Measurements from ENCODE around the gene UBE3B.

UBE3B gene

DNA sequence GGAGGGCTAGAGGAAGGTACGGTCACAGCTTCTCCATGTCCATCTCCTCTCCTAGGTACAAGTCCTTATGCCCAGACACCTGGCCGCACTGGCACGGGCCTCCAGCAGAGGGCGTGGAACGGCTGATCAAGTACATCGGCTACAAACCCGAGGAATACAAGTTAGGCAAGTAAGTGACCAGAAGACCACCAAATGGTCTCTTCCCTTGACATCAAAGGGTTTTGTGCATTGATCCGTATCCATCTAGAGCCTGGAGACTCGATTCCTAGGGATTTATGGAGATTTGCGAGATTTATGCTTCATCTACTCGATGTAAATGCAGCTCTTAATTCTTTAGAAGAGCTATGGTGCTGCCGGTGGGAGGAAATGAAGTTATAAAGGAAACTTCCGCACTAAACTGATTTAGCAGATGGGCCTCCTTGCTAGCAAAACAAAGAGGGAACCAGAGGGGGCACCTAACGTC is 44.6 kb upstream of the UBE3B start:
- DNase-seq, result peak; percentile 90
- no peak overlapping the region for H3K9ac ChIP-seq (ENCODE audit: low read length)
- H2BK5ac ChIP-seq (ENCODE audit: low read length), result no peak overlapping the region
- no peak overlapping the region for H3K27ac ChIP-seq (ENCODE audit: low read depth, low read length)
- no peak overlapping the region for H3K23ac ChIP-seq (ENCODE audit: low read length)
- no peak overlapping the region for H2AK5ac ChIP-seq (ENCODE audit: low read length)
- H4K5ac ChIP-seq (ENCODE audit: low read length), result no peak overlapping the region
- H3K4me2 ChIP-seq (ENCODE audit: low read length), result no peak overlapping the region
- no CpG with 5 or more reads among the region's 14 CpGs for WGBS (ENCODE audit: extremely low coverage, insufficient coverage, low lambda C conversion rate)
- no peak overlapping the region for H3K56ac ChIP-seq (ENCODE audit: low read length)
- no peak overlapping the region for H2BK15ac ChIP-seq (replicated peaks; ENCODE audit: low read depth)
- H3K4me1 ChIP-seq (ENCODE audit: control insufficient read depth, low read depth, low read length), result peaks cover 6% of the 10 kb centered on the region
- no peak overlapping the region for H3K18ac ChIP-seq (ENCODE audit: low read length)
- H3K79me1 ChIP-seq (ENCODE audit: low read length), result no peaks in the 10 kb centered on the region
- H4K8ac ChIP-seq (ENCODE audit: low read depth, low read length), result no peak overlapping the region
- no peak overlapping the region for H2BK120ac ChIP-seq (ENCODE audit: low read depth, low read length)
- H3K4me3 ChIP-seq (ENCODE audit: low read length), result no peak overlapping the region
- H3K4ac ChIP-seq (ENCODE audit: low read depth, low read length), result no peak overlapping the region
- no peaks in the 10 kb centered on the region for H3K27me3 ChIP-seq (ENCODE audit: insufficient read depth, low read length, poor library complexity)
- H3K36me3 ChIP-seq (ENCODE audit: control insufficient read depth, insufficient read depth, low read length), result no peaks in the 10 kb centered on the region
- H3K79me2 ChIP-seq (ENCODE audit: control insufficient read depth, insufficient read depth, low read length), result no peaks in the 10 kb centered on the region

DNA sequence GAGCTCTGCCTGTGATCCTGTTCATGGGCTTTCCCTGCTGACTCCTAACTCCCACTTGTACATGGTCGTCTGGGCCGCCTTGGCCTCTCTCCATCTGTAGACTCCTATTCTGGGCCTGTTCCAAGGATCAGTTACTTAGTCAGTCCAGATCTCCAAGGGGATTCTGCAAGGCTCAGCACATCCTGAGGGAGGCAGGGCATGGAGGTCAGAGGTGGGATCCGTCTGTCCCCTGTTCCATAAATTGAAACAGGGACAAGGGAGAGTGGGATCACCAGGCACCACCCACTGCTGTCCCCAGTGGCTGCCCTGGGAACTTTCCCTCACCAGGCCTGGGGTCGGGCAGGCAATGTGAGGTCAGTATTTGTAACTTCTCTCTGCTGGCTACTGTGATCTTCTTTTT is 43.8 kb upstream of the UBE3B start:
- H3K4me1 ChIP-seq (ENCODE audit: control insufficient read depth, low read depth, low read length), result peaks cover 6% of the 10 kb centered on the region
- H3K79me1 ChIP-seq (ENCODE audit: low read length), result no peaks in the 10 kb centered on the region
- no peak overlapping the region for H2AK5ac ChIP-seq (ENCODE audit: low read length)
- peak; percentile 36 for DNase-seq
- H3K4me2 ChIP-seq (ENCODE audit: low read length), result no peak overlapping the region
- no CpG with 5 or more reads among the region's 4 CpGs for WGBS (ENCODE audit: extremely low coverage, insufficient coverage, low lambda C conversion rate)
- no peak overlapping the region for H2BK5ac ChIP-seq (ENCODE audit: low read length)
- no peak overlapping the region for H3K18ac ChIP-seq (ENCODE audit: low read length)
- H3K9ac ChIP-seq (ENCODE audit: low read length), result no peak overlapping the region
- no peak overlapping the region for H3K4me3 ChIP-seq (ENCODE audit: low read length)
- no peaks in the 10 kb centered on the region for H3K27me3 ChIP-seq (ENCODE audit: insufficient read depth, low read length, poor library complexity)
- no peaks in the 10 kb centered on the region for H3K36me3 ChIP-seq (ENCODE audit: control insufficient read depth, insufficient read depth, low read length)
- no peak overlapping the region for H3K4ac ChIP-seq (ENCODE audit: low read depth, low read length)
- H4K5ac ChIP-seq (ENCODE audit: low read length), result no peak overlapping the region
- H3K23ac ChIP-seq (ENCODE audit: low read length), result no peak overlapping the region
- H4K8ac ChIP-seq (ENCODE audit: low read depth, low read length), result no peak overlapping the region
- no peak overlapping the region for H2BK15ac ChIP-seq (replicated peaks; ENCODE audit: low read depth)
- no peak overlapping the region for H3K56ac ChIP-seq (ENCODE audit: low read length)
- H2BK120ac ChIP-seq (ENCODE audit: low read depth, low read length), result no peak overlapping the region
- H3K27ac ChIP-seq (ENCODE audit: low read depth, low read length), result no peak overlapping the region
- no peaks in the 10 kb centered on the region for H3K79me2 ChIP-seq (ENCODE audit: control insufficient read depth, insufficient read depth, low read length)

DNA sequence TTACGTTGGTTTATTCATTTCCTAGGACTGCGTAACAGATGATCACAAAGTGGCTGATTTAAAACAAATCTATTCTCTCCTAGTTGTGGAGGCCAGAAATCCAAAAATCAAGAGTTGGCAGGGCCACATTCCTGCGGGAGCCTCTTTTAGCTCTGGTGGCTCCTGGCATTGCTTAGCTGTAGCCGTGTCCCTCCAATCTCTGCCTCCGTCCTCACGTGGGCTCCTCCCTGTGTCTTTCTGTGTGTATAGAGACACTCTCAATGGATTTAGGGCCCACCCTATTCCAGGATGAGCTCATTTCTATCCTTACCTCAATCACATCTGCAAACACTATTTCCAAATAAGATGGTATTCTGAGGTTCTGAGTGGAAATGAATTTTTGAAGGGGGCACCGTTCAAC is 42.9 kb upstream of the UBE3B start:
- WGBS (ENCODE audit: extremely low coverage, insufficient coverage, low lambda C conversion rate), result no CpG with 5 or more reads among the region's 7 CpGs
- no peak overlapping the region for H3K4me2 ChIP-seq (ENCODE audit: low read length)
- no peak overlapping the region for H3K56ac ChIP-seq (ENCODE audit: low read length)

DNA sequence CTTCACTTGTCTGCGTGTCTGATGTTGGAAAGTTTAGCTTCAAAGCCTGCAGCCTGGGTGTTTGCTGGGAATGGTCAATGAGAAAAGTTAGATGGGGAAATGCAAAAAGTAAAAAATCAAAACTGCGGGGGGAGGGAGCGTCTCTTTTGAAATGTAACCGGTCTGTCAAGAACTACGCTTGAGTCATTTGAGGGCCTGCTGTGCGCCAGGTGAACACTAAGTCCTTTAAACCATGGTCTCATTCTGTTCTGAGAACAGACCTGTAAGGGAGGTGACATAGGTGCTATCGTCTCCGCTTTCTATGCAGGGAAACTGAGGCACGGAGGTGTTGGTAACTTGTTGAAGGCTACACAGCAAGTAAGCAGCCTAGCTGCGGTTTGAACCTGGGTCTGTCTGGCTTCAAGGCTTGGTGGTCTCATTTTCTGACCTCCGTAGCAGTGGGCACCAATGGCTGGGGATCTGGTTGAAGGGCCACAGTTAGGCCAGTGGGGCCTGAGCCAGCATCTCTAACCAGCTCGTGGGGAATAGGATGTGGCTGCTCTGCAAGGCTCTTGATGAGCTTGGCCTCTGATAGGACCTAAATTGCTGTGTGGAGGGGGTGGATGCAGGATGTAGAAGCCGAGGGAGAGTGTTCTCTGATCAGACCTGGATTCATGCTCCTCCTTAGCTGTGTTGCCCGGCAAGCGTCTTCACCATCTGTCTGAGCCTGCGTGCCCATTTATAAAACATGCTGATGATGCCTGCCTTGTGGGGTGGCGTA is 41.8 kb upstream of the UBE3B start:
- no peak overlapping the region for H2AK5ac ChIP-seq (ENCODE audit: low read length)
- no peak overlapping the region for H3K23ac ChIP-seq (ENCODE audit: low read length)
- no peak overlapping the region for H3K4me3 ChIP-seq (ENCODE audit: low read length)
- peak overlapping the region; percentile 16 for H3K9ac ChIP-seq (ENCODE audit: low read length)
- H3K36me3 ChIP-seq (ENCODE audit: control insufficient read depth, insufficient read depth, low read length), result no peaks in the 10 kb centered on the region
- H3K4ac ChIP-seq (ENCODE audit: low read depth, low read length), result no peak overlapping the region
- H3K4me2 ChIP-seq (ENCODE audit: low read length), result no peak overlapping the region
- H3K18ac ChIP-seq (ENCODE audit: low read length), result no peak overlapping the region
- no CpG with 5 or more reads among the region's 17 CpGs for WGBS (ENCODE audit: extremely low coverage, insufficient coverage, low lambda C conversion rate)
- H2BK15ac ChIP-seq (replicated peaks; ENCODE audit: low read depth), result no peak overlapping the region
- H3K79me1 ChIP-seq (ENCODE audit: low read length), result no peaks in the 10 kb centered on the region
- no peak overlapping the region for H2BK5ac ChIP-seq (ENCODE audit: low read length)
- peaks cover 6% of the 10 kb centered on the region for H3K4me1 ChIP-seq (ENCODE audit: control insufficient read depth, low read depth, low read length)
- DNase-seq, result peak; percentile 19
- peak overlapping the region; percentile 29 for H3K27ac ChIP-seq (ENCODE audit: low read depth, low read length)
- no peak overlapping the region for H4K8ac ChIP-seq (ENCODE audit: low read depth, low read length)
- H3K27me3 ChIP-seq (ENCODE audit: insufficient read depth, low read length, poor library complexity), result no peaks in the 10 kb centered on the region
- H3K56ac ChIP-seq (ENCODE audit: low read length), result peak overlapping the region; percentile 19
- no peak overlapping the region for H2BK120ac ChIP-seq (ENCODE audit: low read depth, low read length)
- no peak overlapping the region for H4K5ac ChIP-seq (ENCODE audit: low read length)
- no peaks in the 10 kb centered on the region for H3K79me2 ChIP-seq (ENCODE audit: control insufficient read depth, insufficient read depth, low read length)

More for the DNA sequence above, 42.9 kb upstream of the UBE3B start:
- H3K79me2 ChIP-seq (ENCODE audit: control insufficient read depth, insufficient read depth, low read length), result no peaks in the 10 kb centered on the region
- H3K4me3 ChIP-seq (ENCODE audit: low read length), result no peak overlapping the region
- no peak overlapping the region for H2BK120ac ChIP-seq (ENCODE audit: low read depth, low read length)
- H3K36me3 ChIP-seq (ENCODE audit: control insufficient read depth, insufficient read depth, low read length), result no peaks in the 10 kb centered on the region
- no peak overlapping the region for H2BK15ac ChIP-seq (replicated peaks; ENCODE audit: low read depth)
- H3K4me1 ChIP-seq (ENCODE audit: control insufficient read depth, low read depth, low read length), result peaks cover 6% of the 10 kb centered on the region
- no peak overlapping the region for H3K18ac ChIP-seq (ENCODE audit: low read length)
- H3K27me3 ChIP-seq (ENCODE audit: insufficient read depth, low read length, poor library complexity), result no peaks in the 10 kb centered on the region
- H3K9ac ChIP-seq (ENCODE audit: low read length), result no peak overlapping the region
- no peak overlapping the region for H3K23ac ChIP-seq (ENCODE audit: low read length)
- no peak overlapping the region for H2BK5ac ChIP-seq (ENCODE audit: low read length)
- no peak overlapping the region for H4K8ac ChIP-seq (ENCODE audit: low read depth, low read length)
- no peaks in the 10 kb centered on the region for H3K79me1 ChIP-seq (ENCODE audit: low read length)
- no peak overlapping the region for H3K27ac ChIP-seq (ENCODE audit: low read depth, low read length)
- no peak overlapping the region for H4K5ac ChIP-seq (ENCODE audit: low read length)
- no peak overlapping the region for H3K4ac ChIP-seq (ENCODE audit: low read depth, low read length)
- no peak overlapping the region for H2AK5ac ChIP-seq (ENCODE audit: low read length)
- no peak for DNase-seq

DNA sequence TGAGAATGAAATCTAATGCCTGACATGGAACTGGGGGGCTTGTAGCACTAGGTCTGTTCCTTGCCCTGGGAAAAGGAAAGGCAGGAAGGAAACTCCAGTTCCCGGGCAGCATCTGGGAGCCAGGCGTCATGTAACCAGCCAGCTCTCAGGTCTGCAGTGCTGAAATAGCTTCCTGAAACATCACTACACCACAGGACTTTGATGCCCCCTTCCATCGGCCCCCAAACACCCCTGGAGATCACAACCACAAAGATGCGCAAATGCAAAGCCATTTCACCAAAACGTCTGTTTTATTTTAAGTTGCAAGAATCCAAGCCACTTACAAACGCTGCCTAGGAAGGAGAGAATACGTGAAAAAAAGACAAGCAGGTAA is 41.3 kb upstream of the UBE3B start:
- no peak for DNase-seq
- Histone ChIP-seq H2BK5ac (ENCODE audit: low read length) (no peak overlapping the region), H2BK15ac (replicated peaks; ENCODE audit: low read depth) (no peak overlapping the region), H3K4ac (ENCODE audit: low read depth, low read length) (no peak overlapping the region), H3K56ac (ENCODE audit: low read length) (no peak overlapping the region), H3K27me3 (ENCODE audit: insufficient read depth, low read length, poor library complexity) (no peaks in the 10 kb centered on the region), H3K4me1 (ENCODE audit: control insufficient read depth, low read depth, low read length) (peaks cover 6% of the 10 kb centered on the region), H3K4me2 (ENCODE audit: low read length) (no peak overlapping the region), H2BK120ac (ENCODE audit: low read depth, low read length) (no peak overlapping the region), H3K79me1 (ENCODE audit: low read length) (no peaks in the 10 kb centered on the region), H3K9ac (ENCODE audit: low read length) (no peak overlapping the region), H3K18ac (ENCODE audit: low read length) (no peak overlapping the region), H2AK5ac (ENCODE audit: low read length) (no peak overlapping the region), H4K8ac (ENCODE audit: low read depth, low read length) (no peak overlapping the region), H3K27ac (ENCODE audit: low read depth, low read length) (peak overlapping the region; percentile 29), H3K36me3 (ENCODE audit: control insufficient read depth, insufficient read depth, low read length) (no peaks in the 10 kb centered on the region), H3K79me2 (ENCODE audit: control insufficient read depth, insufficient read depth, low read length) (no peaks in the 10 kb centered on the region), H3K23ac (ENCODE audit: low read length) (no peak overlapping the region), H4K5ac (ENCODE audit: low read length) (no peak overlapping the region), H3K4me3 (ENCODE audit: low read length) (no peak overlapping the region)
- no CpG with 5 or more reads among the region's 7 CpGs for WGBS (ENCODE audit: extremely low coverage, insufficient coverage, low lambda C conversion rate)

DNA sequence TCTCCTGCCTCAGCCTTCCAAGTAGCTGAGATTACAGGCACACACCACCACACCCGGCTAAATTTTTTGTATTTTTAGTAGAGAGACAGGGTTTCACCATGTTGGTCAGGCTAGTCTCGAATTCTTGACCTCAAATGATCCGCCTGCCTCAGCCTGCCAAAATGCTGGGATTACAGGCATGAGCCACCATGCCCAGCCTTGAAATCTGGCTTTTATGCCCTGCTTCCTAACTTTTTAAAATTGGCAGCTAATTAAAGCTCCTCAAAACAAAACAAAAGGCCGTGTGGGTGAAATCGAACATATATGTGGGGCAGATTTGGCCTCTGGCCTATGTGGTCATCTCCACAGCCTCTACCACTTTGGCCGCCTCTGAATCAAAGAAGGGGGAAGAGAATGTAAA is 38.3 kb upstream of the UBE3B start:
- no peak overlapping the region for H2BK15ac ChIP-seq (replicated peaks; ENCODE audit: low read depth)
- H2BK5ac ChIP-seq (ENCODE audit: low read length), result no peak overlapping the region
- WGBS (ENCODE audit: extremely low coverage, insufficient coverage, low lambda C conversion rate), result no CpG with 5 or more reads among the region's 6 CpGs
- H3K18ac ChIP-seq (ENCODE audit: low read length), result no peak overlapping the region
- H3K56ac ChIP-seq (ENCODE audit: low read length), result no peak overlapping the region
- H3K4me1 ChIP-seq (ENCODE audit: control insufficient read depth, low read depth, low read length), result peaks cover 6% of the 10 kb centered on the region
- H3K9ac ChIP-seq (ENCODE audit: low read length), result no peak overlapping the region
- no peak for DNase-seq
- H3K79me1 ChIP-seq (ENCODE audit: low read length), result no peaks in the 10 kb centered on the region
- no peak overlapping the region for H2AK5ac ChIP-seq (ENCODE audit: low read length)
- H3K27ac ChIP-seq (ENCODE audit: low read depth, low read length), result no peak overlapping the region
- H2BK120ac ChIP-seq (ENCODE audit: low read depth, low read length), result no peak overlapping the region
- no peak overlapping the region for H4K5ac ChIP-seq (ENCODE audit: low read length)
- H3K23ac ChIP-seq (ENCODE audit: low read length), result no peak overlapping the region
- no peak overlapping the region for H3K4me3 ChIP-seq (ENCODE audit: low read length)
- H3K4ac ChIP-seq (ENCODE audit: low read depth, low read length), result no peak overlapping the region
- no peak overlapping the region for H4K8ac ChIP-seq (ENCODE audit: low read depth, low read length)
- H3K4me2 ChIP-seq (ENCODE audit: low read length), result no peak overlapping the region
- no peaks in the 10 kb centered on the region for H3K36me3 ChIP-seq (ENCODE audit: control insufficient read depth, insufficient read depth, low read length)
- no peaks in the 10 kb centered on the region for H3K79me2 ChIP-seq (ENCODE audit: control insufficient read depth, insufficient read depth, low read length)
- H3K27me3 ChIP-seq (ENCODE audit: insufficient read depth, low read length, poor library complexity), result no peaks in the 10 kb centered on the region
